Natural killer cell treated with Interleukin-12 subunit alpha and Interleukin-12 subunit beta and Interleukin-15 and Interleukin-18, amount 100 ng/mL, for 72 hours (primary cell): Measurements from ENCODE around the gene TMPRSS12. TPM values are rescaled to one million over a fixed set of nuclear protein-coding genes. Genes with fewer than 3 reads are reported as not detected.
A peak's percentile ranks its signal among the peaks of the same experiment; 100 is the strongest.
"Not testable (repeated sequence)": the region's sequence is repeated elsewhere in the genome, so short reads cannot be mapped to it uniquely, and the experiment has no call there.

Experiments used
- ATAC-seq, 2 donors: fragments of 150-1000 bp; cut with Tn5 transposase in 1 of 2; sonication (Bioruptor Pico), chemical (Tn5 transposase) in 1 of 2; 2 replicates each; pipeline ENCODE4 v1.10.0; 2021
- DNase-seq: peaks from one replicate; pipeline ENCODE4 v3.0.0; 2022; ENCODE audit warnings: low spot score
- H3K27ac Mint-ChIP-seq, 2 donors: 1 replicate in 1 of 2; 2 replicates in 1 of 2; pipeline ENCODE4 v1.8.0; 2022; ENCODE audit warnings: mixed read lengths in 2 of 2, mild to moderate bottlenecking in 1 of 2, moderate library complexity in 1 of 2
- H3K27me3 Mint-ChIP-seq, 2 donors: 1 replicate in 1 of 2; 2 replicates in 1 of 2; pipeline ENCODE4 v1.8.0; 2022; ENCODE audit warnings: mixed read lengths in 2 of 2
- H3K36me3 Mint-ChIP-seq: one replicate; pipeline ENCODE4 v1.8.0; 2022; ENCODE audit warnings: mixed read lengths
- H3K4me1 Mint-ChIP-seq, 2 donors: 1 replicate in 1 of 2; 2 replicates in 1 of 2; pipeline ENCODE4 v1.8.0; 2022; ENCODE audit warnings: low read depth in 2 of 2, mixed read lengths in 2 of 2, mild to moderate bottlenecking in 1 of 2
- H3K4me3 Mint-ChIP-seq: one replicate; pipeline ENCODE4 v1.8.0; 2022; ENCODE audit warnings: mixed read lengths
- H3K9me3 Mint-ChIP-seq: 2 replicates; pipeline ENCODE4 v1.8.0; 2022; ENCODE audit warnings: mixed read lengths
- total RNA-seq, 2 donors: library from RNA; stranded (reverse); gene quantifications; one replicate each; pipeline ENCODE4 v1.2.3, GENCODE V29; 2022

Gene TMPRSS12
- total RNA-seq, result not detected

- peaks cover 0 to 6% of the 10 kb centered on the region in 2 donors for H3K4me1 Mint-ChIP-seq
- H3K9me3 Mint-ChIP-seq, result peaks cover 4% of the 10 kb centered on the region
- ATAC-seq (peak in 1 of 2 donors; percentile 41), DNase-seq (no peak)
- no peak within 1 kb of the TSS for H3K27ac Mint-ChIP-seq
- H3K36me3 Mint-ChIP-seq, result no peaks in the 10 kb centered on the region
- H3K4me3 Mint-ChIP-seq, result no peak within 1 kb of the TSS
- peaks cover 7 to 12% of the 10 kb centered on the region in 2 donors for H3K27me3 Mint-ChIP-seq
These were observed at the start of gene TMPRSS12 for GRCh38 chr12:50842637-50843493. Gene TMPRSS12 (plus strand): TSS chr12:50842926. CDS start chr12:50842965, 39 bp downstream.

GRCh38 chr12:50799908-50800307 is 42.8 kb upstream of the TMPRSS12 start:
- peaks cover 26% of the 10 kb centered on the region for H3K36me3 Mint-ChIP-seq
- H3K27ac Mint-ChIP-seq, result no peak overlapping the region
- ATAC-seq (no peak), DNase-seq (no peak)
- peaks cover 0 to 8% of the 10 kb centered on the region in 2 donors for H3K4me1 Mint-ChIP-seq
- H3K4me3 Mint-ChIP-seq, result no peak overlapping the region
- H3K9me3 Mint-ChIP-seq, result no peaks in the 10 kb centered on the region
- H3K27me3 Mint-ChIP-seq, result no peaks in the 10 kb centered on the region

- Mint-ChIP-seq H3K4me1 (peaks cover 0 to 2% of the 10 kb centered on the region in 2 donors), H3K27me3 (no peaks in the 10 kb centered on the region), H3K4me3 (no peak overlapping the region), H3K27ac (no peak overlapping the region), H3K9me3 (no peaks in the 10 kb centered on the region), H3K36me3 (peaks cover 18% of the 10 kb centered on the region)
- ATAC-seq (no peak), DNase-seq (no peak)
These were observed 39.4 kb upstream of the TMPRSS12 start for GRCh38 chr12:50803230-50803875.

- peaks cover 9% of the 10 kb centered on the region for H3K36me3 Mint-ChIP-seq
- H3K9me3 Mint-ChIP-seq, result no peaks in the 10 kb centered on the region
- DNase-seq (no peak), ATAC-seq (no peak)
- H3K27me3 Mint-ChIP-seq, result no peaks in the 10 kb centered on the region
- no peak overlapping the region for H3K27ac Mint-ChIP-seq
- H3K4me1 Mint-ChIP-seq, result peaks cover 0 to 2% of the 10 kb centered on the region in 2 donors
- no peak overlapping the region for H3K4me3 Mint-ChIP-seq
These were observed 36.5 kb upstream of the TMPRSS12 start for GRCh38 chr12:50806176-50806575.

GRCh38 chr12:50809131-50809530 is 33.6 kb upstream of the TMPRSS12 start:
- peaks cover 20% of the 10 kb centered on the region for H3K36me3 Mint-ChIP-seq
- not testable (repeated sequence) for H3K4me1 Mint-ChIP-seq, ATAC-seq, H3K27me3 Mint-ChIP-seq, H3K4me3 Mint-ChIP-seq, H3K27ac Mint-ChIP-seq, H3K9me3 Mint-ChIP-seq, DNase-seq

GRCh38 chr12:50814921-50815320 is 27.8 kb upstream of the TMPRSS12 start:
- not testable (repeated sequence) for H3K4me3 Mint-ChIP-seq, H3K4me1 Mint-ChIP-seq, DNase-seq, H3K27ac Mint-ChIP-seq, ATAC-seq, H3K9me3 Mint-ChIP-seq, H3K27me3 Mint-ChIP-seq
- peaks cover 36% of the 10 kb centered on the region for H3K36me3 Mint-ChIP-seq

- no peaks in the 10 kb centered on the region for H3K9me3 Mint-ChIP-seq
- H3K4me1 Mint-ChIP-seq, result peaks cover 3 to 4% of the 10 kb centered on the region in 2 donors
- ATAC-seq (no peak), DNase-seq (no peak)
- peaks cover 16% of the 10 kb centered on the region for H3K36me3 Mint-ChIP-seq
- H3K27me3 Mint-ChIP-seq, result no peaks in the 10 kb centered on the region
- no peak overlapping the region for H3K4me3 Mint-ChIP-seq
- no peak overlapping the region for H3K27ac Mint-ChIP-seq
These were observed 22.5 kb upstream of the TMPRSS12 start for GRCh38 chr12:50820177-50820576.

GRCh38 chr12:50822082-50822481 is 20.6 kb upstream of the TMPRSS12 start:
- H3K27ac Mint-ChIP-seq, result no peak overlapping the region
- no peaks in the 10 kb centered on the region for H3K27me3 Mint-ChIP-seq
- H3K36me3 Mint-ChIP-seq, result peaks cover 1% of the 10 kb centered on the region
- H3K4me3 Mint-ChIP-seq, result no peak overlapping the region
- peaks cover 3 to 6% of the 10 kb centered on the region in 2 donors for H3K4me1 Mint-ChIP-seq
- ATAC-seq (no peak), DNase-seq (no peak)
- H3K9me3 Mint-ChIP-seq, result no peaks in the 10 kb centered on the region

GRCh38 chr12:50823724-50824123 is 19.0 kb upstream of the TMPRSS12 start:
- not testable (repeated sequence) for H3K4me1 Mint-ChIP-seq, H3K27ac Mint-ChIP-seq, DNase-seq, H3K36me3 Mint-ChIP-seq, ATAC-seq, H3K27me3 Mint-ChIP-seq, H3K4me3 Mint-ChIP-seq, H3K9me3 Mint-ChIP-seq

GRCh38 chr12:50824914-50825313 is 17.8 kb upstream of the TMPRSS12 start:
- no peak for ATAC-seq
- no peak overlapping the region for H3K4me3 Mint-ChIP-seq

GRCh38 chr12:50825372-50825838 is 17.3 kb upstream of the TMPRSS12 start:
- Mint-ChIP-seq H3K36me3 (no peaks in the 10 kb centered on the region), H3K4me1 (peaks cover 3 to 6% of the 10 kb centered on the region in 2 donors), H3K27ac (peak overlapping the region; percentile 35 to 79), H3K4me3 (no peak overlapping the region), H3K27me3 (no peaks in the 10 kb centered on the region), H3K9me3 (no peaks in the 10 kb centered on the region)
- DNase-seq, result no peak
- peak; percentile 44 to 62 for ATAC-seq

More at GRCh38 chr12:50824914-50825313, 17.8 kb upstream of the TMPRSS12 start:
- H3K4me1 Mint-ChIP-seq, result peaks cover 3 to 6% of the 10 kb centered on the region in 2 donors
- H3K9me3 Mint-ChIP-seq, result no peaks in the 10 kb centered on the region
- DNase-seq, result no peak
- H3K27me3 Mint-ChIP-seq, result no peaks in the 10 kb centered on the region
- peak overlapping the region; percentile 35 to 79 for H3K27ac Mint-ChIP-seq
- H3K36me3 Mint-ChIP-seq, result no peaks in the 10 kb centered on the region

GRCh38 chr12:50828121-50828520 is 14.6 kb upstream of the TMPRSS12 start:
- H3K36me3 Mint-ChIP-seq, result peaks cover under 1% of the 10 kb centered on the region
- peaks cover 3 to 6% of the 10 kb centered on the region in 2 donors for H3K4me1 Mint-ChIP-seq
- no peak overlapping the region for H3K4me3 Mint-ChIP-seq
- H3K27me3 Mint-ChIP-seq, result no peaks in the 10 kb centered on the region
- H3K9me3 Mint-ChIP-seq, result no peaks in the 10 kb centered on the region
- H3K27ac Mint-ChIP-seq, result no peak overlapping the region
- ATAC-seq (no peak), DNase-seq (no peak)

- Mint-ChIP-seq H3K9me3 (no peaks in the 10 kb centered on the region), H3K4me1 (peaks cover 6 to 9% of the 10 kb centered on the region in 2 donors), H3K27ac (no peak overlapping the region), H3K4me3 (no peak overlapping the region), H3K27me3 (no peaks in the 10 kb centered on the region), H3K36me3 (peaks cover 6% of the 10 kb centered on the region)
- DNase-seq (no peak), ATAC-seq (no peak)
These were observed 13.8 kb upstream of the TMPRSS12 start for GRCh38 chr12:50828886-50829285.

- not testable (repeated sequence) for H3K4me1 Mint-ChIP-seq, H3K4me3 Mint-ChIP-seq, H3K36me3 Mint-ChIP-seq, DNase-seq, H3K27ac Mint-ChIP-seq, H3K27me3 Mint-ChIP-seq, H3K9me3 Mint-ChIP-seq, ATAC-seq
These were observed 8.9 kb upstream of the TMPRSS12 start for GRCh38 chr12:50833801-50834200.
